HepG2 (cell line): ENCODE results near the gene SGK1. TPM values are rescaled to one million over a fixed set of nuclear protein-coding genes. Genes with fewer than 3 reads are reported as not detected.

Experiments
- ATAC-seq: fragments of 200-7000 bp; cut with Tn5 transposase; 3 replicates; pipeline ENCODE4 v1.9.1; 2020; ENCODE audit warnings: mild to moderate bottlenecking, moderate library complexity
- BruUV-seq: library from RNA; stranded (reverse); fragments of 400-500 nt; replicated peaks from 2 replicates; lab custom pipeline; 2021; lab: Mats Ljungman, UMichigan
- CTCF ChIA-PET: fragments of 300-600 bp; formaldehyde crosslinking; extraction: SDS; loops from one replicate; lab custom pipeline; 2021; ENCODE audit warnings: low total read pairs, inconsistent platforms, low intra/inter-chr PET ratio; lab: Yijun Ruan, JAX
- POLR2A ChIA-PET: fragments of 350-600 bp; sonication (Branson Sonifier 250); formaldehyde crosslinking; loops from one replicate; lab custom pipeline; 2020; ENCODE audit warnings: antibody characterized with exemption, inconsistent platforms; lab: Yijun Ruan, JAX
- DNase-seq: peaks from one replicate; pipeline ENCODE4 v3.0.0-alpha.2; 2015; ENCODE audit warnings: low spot score
- FAIRE-seq: peaks from 3 replicates; lab custom pipeline; 2011; peaks lifted over from hg19 to GRCh38; lab: Jason Lieb, UNC
- H2AFZ ChIP-seq: one replicate; pipeline ENCODE4 v1.6.1; 2011; ENCODE audit warnings: low read length, inconsistent platforms
- H3K27ac ChIP-seq: fragments of 300-600 bp; 3 replicates; pipeline ENCODE4 v1.8.0; 2011; ENCODE audit warnings: mixed run types, mild to moderate bottlenecking, mixed read lengths, low read length, inconsistent platforms; ENCODE audit not compliant: insufficient read depth; ENCODE audit errors: extremely low read length
- H3K27me3 ChIP-seq, 2 experiments: fragments of 200-600 bp in 1 of 2; 2 replicates in 1 of 2; 3 replicates in 1 of 2; pipeline versions ENCODE4 v1.6.0 to v1.8.0; 2011; ENCODE audit warnings: low read length in 2 of 2, mild to moderate bottlenecking in 2 of 2, moderate library complexity in 2 of 2, inconsistent platforms in 1 of 2; ENCODE audit not compliant: insufficient read depth in 2 of 2, control insufficient read depth in 1 of 2
- H3K36me3 ChIP-seq, 2 experiments: fragments of 200-600 bp in 1 of 2; replicated peaks in 1 of 2; 2 replicates in 1 of 2; 3 replicates in 1 of 2; pipeline versions ENCODE4 v1.5.1 to v1.8.0; 2011; ENCODE audit warnings: low read length in 2 of 2, inconsistent platforms in 1 of 2; ENCODE audit not compliant: insufficient read depth in 2 of 2, control insufficient read depth in 1 of 2
- H3K4me1 ChIP-seq: 2 replicates; pipeline ENCODE4 v1.5.1; 2012; ENCODE audit warnings: low read length, inconsistent platforms; ENCODE audit not compliant: insufficient read depth
- H3K4me2 ChIP-seq: 2 replicates; pipeline ENCODE4 v1.6.0; 2011; ENCODE audit warnings: low read depth, low read length, inconsistent platforms
- H3K4me3 ChIP-seq, 3 experiments: fragments of 200-600 bp in 1 of 3; sonication (generic), shearing (Covaris generic) in 1 of 3; replicated peaks in 1 of 3; 2 replicates each; pipeline ENCODE4 v1.5.1; 2011 to 2016; ENCODE audit warnings: low read length in 3 of 3, inconsistent platforms in 2 of 3, low read depth in 2 of 3, mild to moderate bottlenecking in 2 of 3, control low read depth in 1 of 3, mixed read lengths in 1 of 3; ENCODE audit not compliant: insufficient read depth in 1 of 3
- H3K79me2 ChIP-seq: one replicate; pipeline ENCODE4 v1.6.1; 2011; ENCODE audit warnings: low read length, inconsistent platforms; ENCODE audit not compliant: insufficient read depth
- H3K9ac ChIP-seq: 2 replicates; pipeline ENCODE4 v1.6.0; 2011; ENCODE audit warnings: mild to moderate bottlenecking, low read depth, low read length, inconsistent platforms; ENCODE audit not compliant: insufficient read depth
- H3K9me3 ChIP-seq: 2 replicates; pipeline ENCODE4 v1.5.1; 2012; ENCODE audit warnings: mild to moderate bottlenecking, low read length
- H4K20me1 ChIP-seq: 2 replicates; pipeline ENCODE4 v1.6.0; 2011; ENCODE audit warnings: inconsistent platforms, mild to moderate bottlenecking, low read length, moderate library complexity; ENCODE audit not compliant: insufficient read depth
- HNF1A ChIP-seq, 2 experiments: sonication (generic) in 1 of 2; formaldehyde crosslinking in 1 of 2; IDR thresholded peaks; 2 replicates each; pipeline versions ENCODE4 v1.4.0 to v1.6.1; 2016 to 2020; ENCODE audit warnings: borderline replicate concordance in 1 of 2, low read depth in 1 of 2, mild to moderate bottlenecking in 1 of 2, missing genetic modification reagents in 1 of 2
- KLF6 ChIP-seq: IDR thresholded peaks from 2 replicates; pipeline ENCODE4 v1.8.0; 2016; ENCODE audit warnings: missing biosample characterization, missing genetic modification reagents
- SRSF4 ChIP-seq: fragments of 200-400 bp; formaldehyde crosslinking; IDR thresholded peaks from one replicate; pipeline ENCODE4 v1.6.1; 2018; ENCODE audit warnings: mild to moderate bottlenecking, low read depth, low read length, moderate library complexity; ENCODE audit not compliant: poor library complexity, severe bottlenecking
- YEATS2 ChIP-seq: sonication (generic); formaldehyde crosslinking; IDR thresholded peaks from 2 replicates; pipeline ENCODE4 v1.4.0; 2020; ENCODE audit warnings: missing genetic modification reagents, borderline replicate concordance
- YEATS4 ChIP-seq: sonication (generic); formaldehyde crosslinking; IDR thresholded peaks from 2 replicates; pipeline ENCODE4 v1.4.0; 2020; ENCODE audit warnings: missing genetic modification reagents, borderline replicate concordance
- ZFP1 ChIP-seq: IDR thresholded peaks from 2 replicates; pipeline ENCODE4 v1.6.1; 2016
- ZFP62 ChIP-seq: sonication (generic); formaldehyde crosslinking; IDR thresholded peaks from 2 replicates; pipeline ENCODE4 v1.4.0; 2020; ENCODE audit warnings: missing genetic modification reagents
- ZNF431 ChIP-seq: sonication (generic); formaldehyde crosslinking; IDR thresholded peaks from 2 replicates; pipeline ENCODE4 v1.9.0; 2022; ENCODE audit warnings: missing genetic modification reagents, low read depth, mild to moderate bottlenecking, borderline replicate concordance
- WGBS: methylation state at CpG from one replicate; pipeline ENCODE4 v1.1.6; 2017; ENCODE audit warnings: low lambda C conversion rate; 5-methylcytosine and 5-hydroxymethylcytosine counted together
- in situ Hi-C: cut with HindIII; loops from 2 replicates; pipeline ENCODE4 v1.10.0; 2017; ENCODE audit warnings: low pct_unique_long_range_greater_than_20kb; ENCODE audit not compliant: extremely low pct_ligation_motif_present
- intact Hi-C: fragments of 100-400 bp; cut with micrococcal nuclease; formaldehyde crosslinking; loops from one replicate; pipeline ENCODE4 v1.10.0; 2022; ENCODE audit not compliant: unreplicated experiment
- polyA plus RNA-seq, 8 experiments: library from polyadenylated mRNA; depleted of rRNA in 3 of 8; stranded (reverse) in 7 of 8; unstranded in 1 of 8; fragments of >200 nt; fragmentation: Illumina TruSeq in 4 of 8; extraction: Trizol in 4 of 8; gene quantifications; 2 replicates each; pipeline versions ENCODE4 v1.2.1 to v1.2.3, GENCODE V29; 2011 to 2016; ENCODE audit warnings: low read depth in 4 of 8, missing spikeins in 1 of 8, mixed read lengths in 1 of 8; ENCODE audit not compliant: insufficient read depth in 1 of 8
- total RNA-seq, 5 experiments: library from RNA; depleted of rRNA; stranded (reverse); fragments of >200 nt; fragmentation: Illumina TruSeq; extraction: Trizol; gene quantifications; 2 replicates each; pipeline ENCODE4 v1.2.3, GENCODE V29; 2016; ENCODE audit warnings: low read depth in 1 of 5

SGK1 gene
- total and polyA plus RNA-seq, 2 of the 13 experiments (the other 11 are each of a cell fraction or from before 2014, with no cell fraction given), result 56.1 to 56.2 TPM

DNA sequence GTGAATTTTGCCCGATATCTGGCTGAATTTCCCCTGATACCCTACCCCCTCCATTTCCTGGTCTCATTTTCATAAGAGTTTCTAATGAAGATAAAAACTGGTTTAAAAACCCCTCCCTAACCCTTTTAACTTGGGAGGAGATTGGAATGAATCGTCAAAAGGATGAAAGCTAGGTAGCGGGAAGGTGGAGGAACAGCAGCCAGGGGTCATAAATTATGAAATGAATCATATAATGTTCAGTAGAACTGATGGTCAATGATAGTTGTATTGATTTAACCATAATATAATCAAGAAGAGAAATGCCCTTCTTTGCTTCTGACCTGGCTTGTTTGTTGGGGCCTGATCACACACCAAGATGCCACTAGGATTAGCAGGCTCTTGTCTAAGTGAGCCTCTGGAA lies 38.5 kb upstream of the SGK1 start:
- BruUV-seq, result no TSS peak
- H3K79me2 ChIP-seq, result no peaks in the 10 kb centered on the region
- no peak overlapping the region for H2AFZ ChIP-seq
- FAIRE-seq (no peak), DNase-seq (no peak), ATAC-seq (no peak)
- no peaks in the 10 kb centered on the region for H3K36me3 ChIP-seq
- peaks cover 3 to 8% of the 10 kb centered on the region in 2 experiments; a peak in 3 of 5 replicates for H3K27me3 ChIP-seq
- no peaks in the 10 kb centered on the region for H4K20me1 ChIP-seq
- POLR2A ChIA-PET, result no interaction called here
- in situ Hi-C loops, result no loop called here
- no peak for TF ChIP-seq KLF6 (CRISPR knock-in tag)
- intact Hi-C loops, result no loop called here
- WGBS, result 56% methylated on average over 3 of the region's 3 CpGs
- CTCF ChIA-PET, result no interaction called here
- H3K27ac ChIP-seq, result no peak overlapping the region
- no peaks in the 10 kb centered on the region for H3K4me1 ChIP-seq
- H3K4me2 ChIP-seq, result no peak overlapping the region
- no peak overlapping the region for H3K4me3 ChIP-seq
- no peaks in the 10 kb centered on the region for H3K9me3 ChIP-seq
- no peak overlapping the region for H3K9ac ChIP-seq

GRCh38 chr6:134352786-134353480 lies 35.0 kb upstream of the SGK1 start:
- Histone ChIP-seq H3K27ac (no peak overlapping the region), H3K4me1 (no peaks in the 10 kb centered on the region), H3K27me3 (peaks cover 3 to 8% of the 10 kb centered on the region in 2 experiments; a peak in 3 of 5 replicates), H3K4me2 (no peak overlapping the region), H3K36me3 (no peaks in the 10 kb centered on the region), H4K20me1 (no peaks in the 10 kb centered on the region), H2AFZ (no peak overlapping the region), H3K79me2 (no peaks in the 10 kb centered on the region), H3K9ac (no peak overlapping the region), H3K4me3 (no peak overlapping the region), H3K9me3 (no peaks in the 10 kb centered on the region)
- BruUV-seq, result no TSS peak
- 30% methylated on average over 4 of the region's 4 CpGs for WGBS
- CTCF ChIA-PET, result no interaction called here
- FAIRE-seq, result no peak
- ATAC-seq, result no peak
- in situ Hi-C loops (no loop called here), intact Hi-C loops (no loop called here)
- POLR2A ChIA-PET, result no interaction called here
- DNase-seq, result no peak
- TF ChIP-seq ZFP62 (CRISPR knock-in tag) (no peak), SRSF4 (no peak), ZFP1 (CRISPR knock-in tag) (no peak), HNF1A (IDR thresholded peaks at IDR 0.05; ENCODE audit: low read depth) (no peak), HNF1A (CRISPR knock-in tag; IDR thresholded peaks at IDR 0.05; ENCODE audit: borderline replicate concordance) (no peak), YEATS2 (CRISPR knock-in tag) (no peak), ZNF431 (no peak), YEATS4 (no peak)
